H1 (cell line): ENCODE results near the gene KIF1B. TPM values are rescaled to one million over a fixed set of nuclear protein-coding genes. Genes with fewer than 3 reads are reported as not detected.

Experiments used
- CREB1 ChIP-seq: IDR thresholded peaks from 2 replicates; pipeline ENCODE4 v1.6.1; 2012; ENCODE audit warnings: inconsistent platforms
- POLR2A ChIP-seq, 2 experiments: IDR thresholded peaks; 1 replicate in 1 of 2; 2 replicates in 1 of 2; pipeline ENCODE4 v1.6.1; 2011; ENCODE audit warnings: low read depth in 2 of 2, low read length in 2 of 2, mild to moderate bottlenecking in 2 of 2; ENCODE audit errors: control extremely low read depth in 1 of 2
- polyA plus RNA-seq, 7 experiments: library from polyadenylated mRNA; depleted of rRNA in 3 of 7; stranded (reverse) in 5 of 7; unstranded in 2 of 7; fragments of >200 nt in 5 of 7; fragments of 200-250 nt in 2 of 7; gene quantifications; 1 replicate in 5 of 7; 2 replicates in 1 of 7; 4 replicates in 1 of 7; pipeline versions ENCODE4 v1.2.1 to v1.2.3, GENCODE V29; 2011 to 2013; ENCODE audit warnings: missing spikeins in 2 of 7, mixed read lengths in 2 of 7
- total RNA-seq: library from RNA; stranded (reverse); fragmentation: NEBNext Ultra II Directional; extraction: Animal tissue kit (Norgen Biotek cat#: 25700); gene quantifications from 2 replicates; pipeline ENCODE4 v1.2.1, GENCODE V29; 2021
- TF ChIP-seq, protein P1 (sequence below): fragments of 300-600 bp; sonication (generic); IDR thresholded peaks from 2 replicates; pipeline ENCODE4 v1.7.1; 2012; ENCODE audit warnings: low read length, moderate library complexity, mild to moderate bottlenecking, inconsistent platforms; ENCODE audit not compliant: insufficient replicate concordance
- TF ChIP-seq, protein P2 (sequence below): IDR thresholded peaks from 2 replicates; pipeline ENCODE4 v1.6.1; 2012; ENCODE audit warnings: low read length, inconsistent platforms
- TF ChIP-seq, protein P3 (sequence below), 3 experiments: IDR thresholded peaks; 1 replicate in 2 of 3; 2 replicates in 1 of 3; pipeline versions ENCODE4 v1.5.1 to v1.6.1; 2011; ENCODE audit warnings: low read length in 3 of 3, mild to moderate bottlenecking in 3 of 3, inconsistent platforms in 2 of 3, low read depth in 1 of 3, moderate library complexity in 1 of 3; ENCODE audit not compliant: insufficient read depth in 1 of 3; ENCODE audit errors: control extremely low read depth in 1 of 3
- TF ChIP-seq, protein P4 (sequence below): IDR thresholded peaks from 2 replicates; pipeline ENCODE4 v1.6.1; 2011; ENCODE audit warnings: low read depth, mild to moderate bottlenecking, low read length; ENCODE audit not compliant: insufficient read depth

Gene KIF1B
- total and polyA plus RNA-seq, 2 of the 8 experiments (the other 6 are each of a cell fraction or from before 2014, with no cell fraction given), result 39.1 to 74.2 TPM

DNA sequence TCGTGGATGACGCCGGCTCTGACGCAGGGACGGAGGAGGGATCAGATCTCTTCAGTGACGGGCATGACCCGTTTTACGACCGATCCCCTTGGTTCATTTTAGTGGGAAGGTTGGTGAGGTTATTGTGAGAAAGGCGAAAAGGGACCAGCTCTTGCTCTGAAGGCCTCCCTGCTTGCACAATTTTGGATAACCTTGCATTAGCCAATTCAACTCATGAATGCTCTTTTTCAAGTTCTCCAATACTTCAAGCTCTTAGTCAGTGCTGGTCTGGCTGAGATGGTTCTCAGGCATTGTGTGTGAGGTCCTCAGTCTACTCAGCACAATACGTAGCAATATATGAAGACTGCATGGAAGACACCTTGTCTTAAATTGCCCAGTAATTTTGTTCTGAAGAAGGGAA, 115.9 kb downstream of the KIF1B start (continued):
- TF ChIP-seq, protein P1, sequence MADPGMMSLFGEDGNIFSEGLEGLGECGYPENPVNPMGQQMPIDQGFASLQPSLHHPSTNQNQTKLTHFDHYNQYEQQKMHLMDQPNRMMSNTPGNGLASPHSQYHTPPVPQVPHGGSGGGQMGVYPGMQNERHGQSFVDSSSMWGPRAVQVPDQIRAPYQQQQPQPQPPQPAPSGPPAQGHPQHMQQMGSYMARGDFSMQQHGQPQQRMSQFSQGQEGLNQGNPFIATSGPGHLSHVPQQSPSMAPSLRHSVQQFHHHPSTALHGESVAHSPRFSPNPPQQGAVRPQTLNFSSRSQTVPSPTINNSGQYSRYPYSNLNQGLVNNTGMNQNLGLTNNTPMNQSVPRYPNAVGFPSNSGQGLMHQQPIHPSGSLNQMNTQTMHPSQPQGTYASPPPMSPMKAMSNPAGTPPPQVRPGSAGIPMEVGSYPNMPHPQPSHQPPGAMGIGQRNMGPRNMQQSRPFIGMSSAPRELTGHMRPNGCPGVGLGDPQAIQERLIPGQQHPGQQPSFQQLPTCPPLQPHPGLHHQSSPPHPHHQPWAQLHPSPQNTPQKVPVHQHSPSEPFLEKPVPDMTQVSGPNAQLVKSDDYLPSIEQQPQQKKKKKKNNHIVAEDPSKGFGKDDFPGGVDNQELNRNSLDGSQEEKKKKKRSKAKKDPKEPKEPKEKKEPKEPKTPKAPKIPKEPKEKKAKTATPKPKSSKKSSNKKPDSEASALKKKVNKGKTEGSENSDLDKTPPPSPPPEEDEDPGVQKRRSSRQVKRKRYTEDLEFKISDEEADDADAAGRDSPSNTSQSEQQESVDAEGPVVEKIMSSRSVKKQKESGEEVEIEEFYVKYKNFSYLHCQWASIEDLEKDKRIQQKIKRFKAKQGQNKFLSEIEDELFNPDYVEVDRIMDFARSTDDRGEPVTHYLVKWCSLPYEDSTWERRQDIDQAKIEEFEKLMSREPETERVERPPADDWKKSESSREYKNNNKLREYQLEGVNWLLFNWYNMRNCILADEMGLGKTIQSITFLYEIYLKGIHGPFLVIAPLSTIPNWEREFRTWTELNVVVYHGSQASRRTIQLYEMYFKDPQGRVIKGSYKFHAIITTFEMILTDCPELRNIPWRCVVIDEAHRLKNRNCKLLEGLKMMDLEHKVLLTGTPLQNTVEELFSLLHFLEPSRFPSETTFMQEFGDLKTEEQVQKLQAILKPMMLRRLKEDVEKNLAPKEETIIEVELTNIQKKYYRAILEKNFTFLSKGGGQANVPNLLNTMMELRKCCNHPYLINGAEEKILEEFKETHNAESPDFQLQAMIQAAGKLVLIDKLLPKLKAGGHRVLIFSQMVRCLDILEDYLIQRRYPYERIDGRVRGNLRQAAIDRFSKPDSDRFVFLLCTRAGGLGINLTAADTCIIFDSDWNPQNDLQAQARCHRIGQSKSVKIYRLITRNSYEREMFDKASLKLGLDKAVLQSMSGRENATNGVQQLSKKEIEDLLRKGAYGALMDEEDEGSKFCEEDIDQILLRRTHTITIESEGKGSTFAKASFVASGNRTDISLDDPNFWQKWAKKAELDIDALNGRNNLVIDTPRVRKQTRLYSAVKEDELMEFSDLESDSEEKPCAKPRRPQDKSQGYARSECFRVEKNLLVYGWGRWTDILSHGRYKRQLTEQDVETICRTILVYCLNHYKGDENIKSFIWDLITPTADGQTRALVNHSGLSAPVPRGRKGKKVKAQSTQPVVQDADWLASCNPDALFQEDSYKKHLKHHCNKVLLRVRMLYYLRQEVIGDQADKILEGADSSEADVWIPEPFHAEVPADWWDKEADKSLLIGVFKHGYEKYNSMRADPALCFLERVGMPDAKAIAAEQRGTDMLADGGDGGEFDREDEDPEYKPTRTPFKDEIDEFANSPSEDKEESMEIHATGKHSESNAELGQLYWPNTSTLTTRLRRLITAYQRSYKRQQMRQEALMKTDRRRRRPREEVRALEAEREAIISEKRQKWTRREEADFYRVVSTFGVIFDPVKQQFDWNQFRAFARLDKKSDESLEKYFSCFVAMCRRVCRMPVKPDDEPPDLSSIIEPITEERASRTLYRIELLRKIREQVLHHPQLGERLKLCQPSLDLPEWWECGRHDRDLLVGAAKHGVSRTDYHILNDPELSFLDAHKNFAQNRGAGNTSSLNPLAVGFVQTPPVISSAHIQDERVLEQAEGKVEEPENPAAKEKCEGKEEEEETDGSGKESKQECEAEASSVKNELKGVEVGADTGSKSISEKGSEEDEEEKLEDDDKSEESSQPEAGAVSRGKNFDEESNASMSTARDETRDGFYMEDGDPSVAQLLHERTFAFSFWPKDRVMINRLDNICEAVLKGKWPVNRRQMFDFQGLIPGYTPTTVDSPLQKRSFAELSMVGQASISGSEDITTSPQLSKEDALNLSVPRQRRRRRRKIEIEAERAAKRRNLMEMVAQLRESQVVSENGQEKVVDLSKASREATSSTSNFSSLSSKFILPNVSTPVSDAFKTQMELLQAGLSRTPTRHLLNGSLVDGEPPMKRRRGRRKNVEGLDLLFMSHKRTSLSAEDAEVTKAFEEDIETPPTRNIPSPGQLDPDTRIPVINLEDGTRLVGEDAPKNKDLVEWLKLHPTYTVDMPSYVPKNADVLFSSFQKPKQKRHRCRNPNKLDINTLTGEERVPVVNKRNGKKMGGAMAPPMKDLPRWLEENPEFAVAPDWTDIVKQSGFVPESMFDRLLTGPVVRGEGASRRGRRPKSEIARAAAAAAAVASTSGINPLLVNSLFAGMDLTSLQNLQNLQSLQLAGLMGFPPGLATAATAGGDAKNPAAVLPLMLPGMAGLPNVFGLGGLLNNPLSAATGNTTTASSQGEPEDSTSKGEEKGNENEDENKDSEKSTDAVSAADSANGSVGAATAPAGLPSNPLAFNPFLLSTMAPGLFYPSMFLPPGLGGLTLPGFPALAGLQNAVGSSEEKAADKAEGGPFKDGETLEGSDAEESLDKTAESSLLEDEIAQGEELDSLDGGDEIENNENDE, result no peak
- no peak for TF ChIP-seq CREB1
- TF ChIP-seq POLR2A (IDR thresholded peaks at IDR 0.05; ENCODE audit: control extremely low read depth in 1 of 2, low read depth in 2 of 2, low read length in 2 of 2), result no peak
- TF ChIP-seq, protein P2, sequence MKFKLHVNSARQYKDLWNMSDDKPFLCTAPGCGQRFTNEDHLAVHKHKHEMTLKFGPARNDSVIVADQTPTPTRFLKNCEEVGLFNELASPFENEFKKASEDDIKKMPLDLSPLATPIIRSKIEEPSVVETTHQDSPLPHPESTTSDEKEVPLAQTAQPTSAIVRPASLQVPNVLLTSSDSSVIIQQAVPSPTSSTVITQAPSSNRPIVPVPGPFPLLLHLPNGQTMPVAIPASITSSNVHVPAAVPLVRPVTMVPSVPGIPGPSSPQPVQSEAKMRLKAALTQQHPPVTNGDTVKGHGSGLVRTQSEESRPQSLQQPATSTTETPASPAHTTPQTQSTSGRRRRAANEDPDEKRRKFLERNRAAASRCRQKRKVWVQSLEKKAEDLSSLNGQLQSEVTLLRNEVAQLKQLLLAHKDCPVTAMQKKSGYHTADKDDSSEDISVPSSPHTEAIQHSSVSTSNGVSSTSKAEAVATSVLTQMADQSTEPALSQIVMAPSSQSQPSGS, result no peak
- TF ChIP-seq, protein P3, sequence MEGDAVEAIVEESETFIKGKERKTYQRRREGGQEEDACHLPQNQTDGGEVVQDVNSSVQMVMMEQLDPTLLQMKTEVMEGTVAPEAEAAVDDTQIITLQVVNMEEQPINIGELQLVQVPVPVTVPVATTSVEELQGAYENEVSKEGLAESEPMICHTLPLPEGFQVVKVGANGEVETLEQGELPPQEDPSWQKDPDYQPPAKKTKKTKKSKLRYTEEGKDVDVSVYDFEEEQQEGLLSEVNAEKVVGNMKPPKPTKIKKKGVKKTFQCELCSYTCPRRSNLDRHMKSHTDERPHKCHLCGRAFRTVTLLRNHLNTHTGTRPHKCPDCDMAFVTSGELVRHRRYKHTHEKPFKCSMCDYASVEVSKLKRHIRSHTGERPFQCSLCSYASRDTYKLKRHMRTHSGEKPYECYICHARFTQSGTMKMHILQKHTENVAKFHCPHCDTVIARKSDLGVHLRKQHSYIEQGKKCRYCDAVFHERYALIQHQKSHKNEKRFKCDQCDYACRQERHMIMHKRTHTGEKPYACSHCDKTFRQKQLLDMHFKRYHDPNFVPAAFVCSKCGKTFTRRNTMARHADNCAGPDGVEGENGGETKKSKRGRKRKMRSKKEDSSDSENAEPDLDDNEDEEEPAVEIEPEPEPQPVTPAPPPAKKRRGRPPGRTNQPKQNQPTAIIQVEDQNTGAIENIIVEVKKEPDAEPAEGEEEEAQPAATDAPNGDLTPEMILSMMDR (IDR thresholded peaks at IDR 0.05; ENCODE audit: control extremely low read depth in 1 of 3, insufficient read depth in 1 of 3, low read depth in 1 of 3, low read length in 3 of 3), result no peak
- TF ChIP-seq, protein P4, sequence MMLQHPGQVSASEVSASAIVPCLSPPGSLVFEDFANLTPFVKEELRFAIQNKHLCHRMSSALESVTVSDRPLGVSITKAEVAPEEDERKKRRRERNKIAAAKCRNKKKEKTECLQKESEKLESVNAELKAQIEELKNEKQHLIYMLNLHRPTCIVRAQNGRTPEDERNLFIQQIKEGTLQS, result no peak
